Right renal pelvis (tissue), 4 donors: ENCODE data around the gene CARD19. TPM values are rescaled to one million over a fixed set of nuclear protein-coding genes. Genes with fewer than 3 reads are reported as not detected.

Experiments used
- DNase-seq, 4 donors: peaks; one replicate each; pipeline ENCODE4 v3.0.0-alpha.2; 2013; ENCODE audit warnings: low read depth in 4 of 4, low spot score in 3 of 4, missing footprints in 1 of 4
- polyA plus RNA-seq, 4 donors: library from polyadenylated mRNA; unstranded; fragments of 120-200 nt; gene quantifications; one replicate each; pipeline ENCODE4 v1.2.1, GENCODE V29; 2013; ENCODE audit not compliant: insufficient read length in 4 of 4

CARD19 gene
- polyA plus RNA-seq, 4 donors = 16.5 to 34.7 (median 18.7) TPM

DNA sequence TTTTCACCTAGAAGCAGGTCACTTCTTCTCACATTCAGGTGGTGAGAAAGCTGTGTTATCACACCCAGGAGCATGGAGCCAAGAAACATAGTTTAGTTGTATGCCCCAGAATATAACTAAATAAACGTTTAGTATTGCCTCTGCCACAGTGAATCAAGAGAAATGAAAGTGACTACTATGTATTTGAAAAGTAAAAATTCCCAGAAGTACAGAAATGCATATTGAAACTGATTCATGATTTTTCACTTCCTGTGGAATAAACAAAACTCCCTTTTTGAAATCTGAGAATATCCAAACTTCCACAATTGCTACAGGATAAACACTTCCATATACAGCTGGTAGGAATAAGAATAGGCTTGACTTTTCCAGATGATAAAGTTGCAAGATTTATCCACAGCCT lies 53.3 kb downstream of the CARD19 start:
- DNase-seq = no peak

DNA sequence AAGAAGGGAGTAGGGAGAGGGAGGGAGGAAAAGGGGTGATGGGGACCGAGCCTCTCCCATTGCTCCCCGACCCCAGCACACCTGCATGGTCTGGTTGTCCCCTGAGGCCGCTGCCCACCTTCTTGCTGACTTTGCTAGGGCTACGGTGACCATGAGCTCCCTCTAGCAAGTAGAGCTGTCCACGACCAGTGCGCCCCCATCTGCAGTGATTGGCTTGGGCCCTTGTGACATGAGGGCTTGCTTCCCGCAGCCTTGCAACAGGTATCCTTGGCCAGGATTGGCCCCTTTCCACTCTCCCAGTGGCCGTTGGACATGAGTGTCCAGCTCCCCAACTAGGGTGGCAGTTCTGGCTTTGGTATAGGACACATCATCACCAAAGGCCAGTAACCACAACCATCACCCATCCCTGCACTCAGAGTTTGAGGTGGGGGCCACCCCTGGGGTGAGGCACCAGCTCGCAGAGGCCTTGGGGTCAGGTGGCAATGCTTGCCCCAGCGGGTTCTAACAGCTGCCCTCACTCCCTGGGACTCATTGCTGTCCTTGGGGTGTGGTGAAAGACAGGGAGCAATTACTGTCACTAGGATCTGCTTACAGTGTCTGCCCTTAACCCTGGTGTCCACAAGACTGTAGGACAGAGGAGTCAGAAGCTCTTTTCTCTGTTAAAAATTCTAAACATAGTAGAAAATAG lies 55.2 kb downstream of the CARD19 start:
- no peak for DNase-seq

DNA sequence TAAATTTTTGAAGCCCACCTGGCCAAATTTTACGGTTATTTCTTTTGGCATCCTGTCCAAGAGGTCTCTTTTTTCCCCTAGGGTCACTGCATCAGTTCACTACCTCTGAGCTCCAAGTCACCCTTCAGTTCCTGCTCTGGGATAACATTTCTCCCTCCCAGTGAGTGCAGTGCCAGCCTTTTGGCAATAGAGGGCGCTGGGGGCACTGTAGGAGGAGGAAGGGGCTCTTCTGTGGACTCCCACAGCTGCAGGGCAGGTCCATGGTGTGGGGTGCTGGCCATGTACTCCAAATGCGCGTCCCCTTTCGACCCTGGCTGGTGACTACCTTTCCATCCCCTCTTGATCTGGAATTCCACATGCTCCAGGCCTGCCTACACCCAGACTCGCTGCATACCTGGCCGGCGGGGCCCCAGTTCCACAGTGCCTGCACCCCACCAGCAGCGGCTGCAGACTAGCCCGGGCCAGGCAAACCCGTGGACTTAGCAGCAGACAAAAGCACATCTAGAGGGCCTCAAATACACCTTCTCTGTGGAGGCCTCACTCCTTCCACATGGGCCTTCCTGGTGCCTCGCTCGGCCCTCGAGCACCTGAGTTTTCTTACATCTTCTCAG lies 58.4 kb downstream of the CARD19 start:
- DNase-seq = no peak

DNA sequence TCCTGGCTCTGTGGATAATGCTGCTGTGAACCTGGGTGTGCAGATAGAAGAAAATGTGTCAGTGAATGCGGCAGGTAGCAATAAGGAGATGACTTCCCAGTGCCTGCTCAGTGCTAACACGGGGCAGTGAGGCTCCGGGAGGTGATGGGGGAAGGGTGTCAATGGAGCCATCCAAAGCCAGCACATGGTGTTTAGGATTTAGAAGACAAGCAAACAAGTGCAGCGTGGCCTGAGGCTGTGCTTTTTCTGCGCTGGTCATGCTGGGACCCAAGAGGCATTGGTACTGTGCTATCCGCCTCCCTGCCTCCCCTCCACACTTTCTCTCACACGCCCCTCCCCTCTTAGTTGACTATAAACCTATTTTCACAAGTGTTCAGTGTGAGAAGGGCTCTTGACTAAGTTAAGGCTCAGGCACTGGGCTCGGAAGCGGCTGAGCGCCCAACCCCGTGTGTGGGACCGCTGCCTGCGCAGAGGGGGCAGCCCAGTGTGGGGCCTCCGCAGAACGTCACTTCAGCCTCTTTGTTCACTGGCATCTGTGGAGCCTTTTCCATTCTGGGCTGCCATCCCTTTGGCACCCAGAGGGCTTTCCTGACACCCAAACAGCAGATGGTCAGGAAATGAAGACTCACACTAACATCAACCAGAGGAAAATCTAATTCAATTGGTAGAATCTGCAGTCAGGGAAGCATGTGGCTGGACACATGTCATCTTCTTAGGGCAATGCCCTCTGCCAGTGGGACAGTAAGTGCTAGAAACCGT lies 59.9 kb downstream of the CARD19 start:
- DNase-seq = no peak

DNA sequence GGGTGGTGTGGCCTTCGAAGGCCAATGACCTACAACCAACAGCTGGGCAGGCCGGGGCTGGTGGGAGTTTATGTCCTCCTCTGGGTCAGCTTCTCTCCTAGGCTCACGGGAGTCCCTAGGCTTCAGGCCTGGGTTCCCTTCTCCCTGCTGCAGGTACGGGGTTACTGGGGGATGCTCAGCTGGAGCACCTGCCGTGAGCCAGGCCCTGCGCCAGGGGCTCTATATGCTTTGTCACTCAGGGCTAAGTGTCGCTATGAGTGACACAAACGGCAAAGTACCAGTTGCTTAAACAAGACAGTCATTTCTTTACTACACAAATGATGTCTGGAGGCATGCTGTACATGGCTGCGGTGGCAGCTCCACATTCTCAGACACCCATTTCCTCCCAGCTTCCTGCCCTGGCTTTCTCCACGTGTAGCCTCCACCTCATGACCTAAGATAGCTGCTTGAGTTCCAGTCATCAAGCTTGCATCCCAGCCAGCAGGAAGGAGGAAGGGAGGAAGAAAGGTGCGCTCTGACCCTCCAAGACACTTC lies 60.5 kb downstream of the CARD19 start:
- DNase-seq = no peak

DNA sequence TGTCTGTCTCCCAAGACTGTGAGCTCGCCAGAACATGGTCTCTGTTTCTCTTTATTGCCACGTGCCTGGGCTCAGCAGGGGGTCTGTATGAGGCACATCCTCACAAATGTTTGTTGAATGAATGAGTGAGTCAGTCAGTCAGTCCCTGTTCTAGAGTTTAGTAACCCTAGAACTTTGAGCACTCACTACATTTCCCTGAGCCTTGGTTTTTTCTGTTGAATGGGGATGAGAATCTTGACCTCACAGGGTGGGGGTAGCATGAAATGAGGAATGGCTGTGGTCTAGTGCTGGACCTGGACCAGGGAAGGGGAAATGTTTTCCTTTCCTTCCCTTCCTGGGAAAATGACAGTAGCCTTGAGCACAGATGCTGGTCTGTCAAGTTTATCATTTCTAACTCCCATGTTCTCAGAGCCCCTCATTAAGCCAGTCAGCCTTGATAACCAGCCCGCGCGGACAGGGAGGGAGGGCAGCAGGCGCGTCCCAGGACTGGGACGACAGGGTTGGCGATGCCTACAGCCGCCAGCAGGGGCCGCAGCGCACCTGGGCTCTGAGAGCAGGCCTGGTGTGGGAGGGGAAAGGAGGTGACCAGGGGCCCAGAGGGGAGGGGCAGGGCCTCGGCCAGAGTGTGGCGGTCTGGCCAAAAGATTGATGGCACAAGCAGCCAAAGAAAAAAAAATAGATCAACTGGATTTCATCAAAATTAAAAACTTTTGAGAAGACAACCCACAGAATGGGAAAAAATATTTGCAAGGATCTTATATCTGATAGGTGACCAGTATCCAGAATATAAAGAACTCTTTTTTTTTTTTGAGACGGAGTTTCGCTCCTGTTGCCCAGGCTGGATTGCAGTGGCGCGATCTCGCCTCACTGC lies 63.8 kb downstream of the CARD19 start:
- DNase-seq = peak; percentile 67 to 78 (median 71)

DNA sequence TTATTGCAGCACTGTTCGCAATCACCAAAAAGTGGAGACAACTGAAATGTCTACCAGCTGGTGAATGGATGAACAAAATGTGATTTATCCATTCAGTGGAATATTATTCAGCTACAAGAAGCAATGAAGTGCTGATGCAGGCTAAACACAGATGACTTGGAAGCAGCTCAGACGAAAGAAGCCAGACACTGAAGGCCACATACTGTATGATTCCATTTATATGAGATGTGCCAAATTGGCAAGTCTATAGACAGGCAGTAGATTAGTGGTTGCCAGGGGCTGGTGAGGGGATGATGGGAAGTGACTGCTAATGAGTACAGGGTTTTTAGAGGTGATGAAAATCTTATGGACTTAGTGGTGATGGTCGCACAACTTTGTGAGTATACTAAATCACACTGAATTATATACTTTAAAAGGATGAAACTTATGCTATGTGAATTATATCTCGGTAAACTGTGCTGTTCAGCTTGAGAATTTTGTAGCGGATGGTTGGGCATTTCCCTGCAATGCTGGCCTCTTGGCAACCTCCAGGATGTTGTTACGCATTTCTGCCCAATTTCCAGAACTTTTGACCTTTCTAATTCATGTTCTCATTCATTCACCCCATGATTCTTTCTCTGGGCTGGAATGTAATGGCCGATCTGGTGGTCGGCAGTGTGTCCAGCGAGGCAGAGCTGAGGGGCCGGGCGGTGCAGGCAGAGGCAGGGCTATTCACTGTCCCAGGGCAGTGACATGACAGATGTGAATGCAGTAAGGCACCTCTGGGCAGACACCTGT lies 66.0 kb downstream of the CARD19 start:
- no peak for DNase-seq

Other genes starting within 250 kb of the CARD19 start
- gene ZNF484, start 218.2 kb upstream of the CARD19 start, polyA plus RNA-seq = 1 to 10 TPM; 8.6 to 9.9 (median 9.4) TPM
- gene FGD3, start 148.7 kb upstream of the CARD19 start, polyA plus RNA-seq = 1 to 10 TPM; 5.3 to 8.0 (median 5.4) TPM
- gene SUSD3, start 37.5 kb upstream of the CARD19 start, polyA plus RNA-seq = 10 to 100 TPM in 1 of 4 donors, 1 to 10 TPM in 3; 7.3 to 12.0 (median 8.5) TPM
- 10 to 100 TPM; 43.9 to 57.7 (median 44.8) TPM for gene NINJ1, start 38.0 kb downstream of the CARD19 start, polyA plus RNA-seq
- gene WNK2, start 87.9 kb downstream of the CARD19 start, polyA plus RNA-seq = 10 to 100 TPM; 13.2 to 23.8 (median 19.6) TPM